SK-N-MC (cell line): ENCODE results near the gene PTPRR.

ENCODE experiments used
- DNase-seq: peaks from one replicate; pipeline ENCODE4 v3.0.0-alpha.2; 2011; ENCODE audit warnings: low read depth, low spot score
- H3K27ac ChIP-seq: fragments of 200-600 bp; sonication (generic); 2 replicates; pipeline ENCODE4 v1.5.1; 2016; ENCODE audit warnings: mixed run types
- H3K36me3 ChIP-seq: fragments of 200-600 bp; sonication (generic); 2 replicates; pipeline ENCODE4 v1.6.1; 2017; ENCODE audit warnings: antibody characterized with exemption, low read length, mixed read lengths; ENCODE audit not compliant: insufficient read depth
- H3K4me3 ChIP-seq: fragments of 200-600 bp; sonication (generic); 2 replicates; pipeline ENCODE4 v1.5.1; 2016
- H3K9ac ChIP-seq: fragments of 200-600 bp; sonication (generic); 2 replicates; pipeline ENCODE4 v1.8.0; 2017; ENCODE audit warnings: mixed run types, mixed read lengths; ENCODE audit not compliant: insufficient read length
- H3K9me3 ChIP-seq: fragments of 200-600 bp; sonication (generic); 2 replicates; pipeline ENCODE4 v1.6.1; 2017; ENCODE audit warnings: low read depth, mild to moderate bottlenecking, antibody characterized with exemption, low read length, moderate library complexity, mixed read lengths
- EZH2 ChIP-seq: fragments of 200-600 bp; sonication (generic); IDR thresholded peaks from one replicate; pipeline ENCODE4 v1.6.1; 2017; ENCODE audit warnings: antibody characterized with exemption
- FOXP2 ChIP-seq: optimal IDR thresholded peaks from 2 replicates; pipeline ENCODE3; 2011; ENCODE audit warnings: mild to moderate bottlenecking, moderate library complexity; ENCODE audit not compliant: insufficient read depth; ENCODE audit errors: extremely low read length, control extremely low read depth
- POLR2AphosphoS5 ChIP-seq: IDR thresholded peaks from 2 replicates; pipeline ENCODE4 v1.6.1; 2012; ENCODE audit warnings: mild to moderate bottlenecking, low read depth, low read length, borderline replicate concordance

PTPRR gene

GRCh38 chr12:70661466-70662161, 258.9 kb downstream of the PTPRR start:
- Histone ChIP-seq H3K9ac (no peak overlapping the region), H3K36me3 (no peaks in the 10 kb centered on the region), H3K4me3 (no peak overlapping the region; the same call in 1 of the 2 replicates), H3K9me3 (no peaks in the 10 kb centered on the region), H3K27ac (no peak overlapping the region)
- no peak for TF ChIP-seq POLR2AphosphoS5
- no peak for TF ChIP-seq FOXP2
- no peak for TF ChIP-seq EZH2
- DNase-seq: peak; percentile 14

GRCh38 chr12:70660620-70661219, 259.8 kb downstream of the PTPRR start:
- TF ChIP-seq EZH2 (no peak), FOXP2 (no peak), POLR2AphosphoS5 (no peak)
- H3K27ac ChIP-seq: no peak overlapping the region
- H3K4me3 ChIP-seq: no peak overlapping the region
- H3K9me3 ChIP-seq: no peaks in the 10 kb centered on the region
- H3K9ac ChIP-seq: no peak overlapping the region
- DNase-seq: no peak
- H3K36me3 ChIP-seq: no peaks in the 10 kb centered on the region

- no peak for DNase-seq
- H3K27ac ChIP-seq: no peak overlapping the region
- H3K9ac ChIP-seq: no peak overlapping the region
- no peak overlapping the region for H3K4me3 ChIP-seq
- H3K36me3 ChIP-seq: no peaks in the 10 kb centered on the region
- no peak for TF ChIP-seq POLR2AphosphoS5
- no peak for TF ChIP-seq EZH2
- no peak for TF ChIP-seq FOXP2
- no peaks in the 10 kb centered on the region for H3K9me3 ChIP-seq
These were observed 260.4 kb downstream of the PTPRR start for GRCh38 chr12:70660002-70660604.

- DNase-seq: no peak
- no peak overlapping the region for H3K4me3 ChIP-seq
- H3K27ac ChIP-seq: no peak overlapping the region
- TF ChIP-seq POLR2AphosphoS5 (no peak), EZH2 (no peak), FOXP2 (no peak)
- no peaks in the 10 kb centered on the region for H3K36me3 ChIP-seq
- no peaks in the 10 kb centered on the region for H3K9me3 ChIP-seq
- H3K9ac ChIP-seq: no peak overlapping the region
These were observed 261.4 kb downstream of the PTPRR start for GRCh38 chr12:70659077-70659606.

- no peak for DNase-seq
- Histone ChIP-seq H3K36me3 (no peaks in the 10 kb centered on the region), H3K27ac (no peak overlapping the region), H3K4me3 (no peak overlapping the region), H3K9ac (no peak overlapping the region), H3K9me3 (no peaks in the 10 kb centered on the region)
- TF ChIP-seq FOXP2 (no peak), POLR2AphosphoS5 (no peak), EZH2 (no peak)
These were observed 262.8 kb downstream of the PTPRR start for GRCh38 chr12:70657616-70658286.

GRCh38 chr12:70652451-70652850, 268.1 kb downstream of the PTPRR start:
- no peak overlapping the region for H3K27ac ChIP-seq
- no peak for DNase-seq
- TF ChIP-seq FOXP2 (no peak), POLR2AphosphoS5 (no peak), EZH2 (no peak)
- no peaks in the 10 kb centered on the region for H3K36me3 ChIP-seq
- no peaks in the 10 kb centered on the region for H3K9me3 ChIP-seq
- H3K4me3 ChIP-seq: no peak overlapping the region
- no peak overlapping the region for H3K9ac ChIP-seq

GRCh38 chr12:70648831-70649230, 271.7 kb downstream of the PTPRR start:
- Histone ChIP-seq H3K36me3 (no peaks in the 10 kb centered on the region), H3K9me3 (no peaks in the 10 kb centered on the region), H3K4me3 (no peak overlapping the region), H3K27ac (no peak overlapping the region), H3K9ac (no peak overlapping the region)
- DNase-seq: no peak
- TF ChIP-seq POLR2AphosphoS5: no peak
- TF ChIP-seq FOXP2: no peak

GRCh38 chr12:70648191-70648590, 272.3 kb downstream of the PTPRR start:
- H3K36me3 ChIP-seq: no peaks in the 10 kb centered on the region
- H3K9ac ChIP-seq: no peak overlapping the region
- no peak overlapping the region for H3K4me3 ChIP-seq
- H3K27ac ChIP-seq: no peak overlapping the region
- H3K9me3 ChIP-seq: no peaks in the 10 kb centered on the region
- TF ChIP-seq EZH2 (no peak), POLR2AphosphoS5 (no peak), FOXP2 (no peak)
- DNase-seq: no peak
